ENCODE results near the gene KHNYN.

KHNYN gene

GRCh38 chr14:24422694-24423601 lies 6.8 kb upstream of the KHNYN start:
- no peak for DNase-seq (ENCODE audit: extremely low spot score)
- CTCF ChIA-PET = interaction anchor here (1.2 to 1.8 kb wide), 4 partner anchors 9 to 13 kb away, joined by 4 to 7 read pairs (median 5); no protein-coding TSS in a partner anchor
- POLR2A ChIA-PET = interaction anchor here (1.1 to 1.7 kb wide), 4 partner anchors 9 to 57 kb away, joined by 4 to 5 read pairs (median 5); no protein-coding TSS in a partner anchor
- TF ChIP-seq TARDBP (IDR thresholded peaks at IDR 0.05) (no peak), BHLHE40 (IDR thresholded peaks at IDR 0.05; ENCODE audit: borderline replicate concordance) (no peak), L3MBTL2 (conservative IDR thresholded peaks at IDR 0.05) (no peak), SUZ12 (IDR thresholded peaks at IDR 0.05) (no peak), FOXM1 (IDR thresholded peaks at IDR 0.05; ENCODE audit: borderline replicate concordance) (no peak), HDGF (IDR thresholded peaks at IDR 0.05; ENCODE audit: borderline replicate concordance) (no peak), NFRKB (IDR thresholded peaks at IDR 0.05) (no peak)

- no peak for TF ChIP-seq BHLHE40 (IDR thresholded peaks at IDR 0.05; ENCODE audit: borderline replicate concordance)
- no peak for TF ChIP-seq FOXK2 (IDR thresholded peaks at IDR 0.05)
- TF ChIP-seq NFRKB (IDR thresholded peaks at IDR 0.05) = no peak
- TF ChIP-seq FOXM1 (IDR thresholded peaks at IDR 0.05; ENCODE audit: borderline replicate concordance) = no peak
- no peak for TF ChIP-seq ARNT (IDR thresholded peaks at IDR 0.05)
- no peak for TF ChIP-seq TARDBP (IDR thresholded peaks at IDR 0.05)
- no peak for TF ChIP-seq CTBP1 (IDR thresholded peaks at IDR 0.05; ENCODE audit: borderline replicate concordance)
- no peak for TF ChIP-seq L3MBTL2 (conservative IDR thresholded peaks at IDR 0.05)
- TF ChIP-seq SUZ12 (IDR thresholded peaks at IDR 0.05) = no peak
- no peak for TF ChIP-seq HDGF (IDR thresholded peaks at IDR 0.05; ENCODE audit: borderline replicate concordance)
- TF ChIP-seq LEF1 (IDR thresholded peaks at IDR 0.05; ENCODE audit: borderline replicate concordance) = no peak
- TF ChIP-seq ELF4 (IDR thresholded peaks at IDR 0.05) = no peak
- TF ChIP-seq PKNOX1 (IDR thresholded peaks at IDR 0.05) = no peak
- no peak for TF ChIP-seq FOXA1 (IDR thresholded peaks at IDR 0.05)
- POLR2A ChIA-PET = interaction anchor here (1.2 to 1.7 kb wide), 2 partner anchors 12 to 16 kb away, joined by 4 to 5 read pairs; no protein-coding TSS in a partner anchor
- CTCF ChIA-PET = interaction anchor here (1.5 kb wide), 1 partner anchor 60 kb away, joined by 8 read pairs; no protein-coding TSS in a partner anchor
- no peak for DNase-seq (ENCODE audit: extremely low spot score)
Measured at GRCh38 chr14:24425704-24426103, 4.0 kb upstream of the KHNYN start.

- POLR2A ChIA-PET = no interaction called here
- TF ChIP-seq BHLHE40 (IDR thresholded peaks at IDR 0.05; ENCODE audit: borderline replicate concordance) = no peak
- no peak for TF ChIP-seq TARDBP (IDR thresholded peaks at IDR 0.05)
- no peak for TF ChIP-seq HDGF (IDR thresholded peaks at IDR 0.05; ENCODE audit: borderline replicate concordance)
- TF ChIP-seq FOXM1 (IDR thresholded peaks at IDR 0.05; ENCODE audit: borderline replicate concordance) = no peak
- no peak for TF ChIP-seq FOXK2 (IDR thresholded peaks at IDR 0.05)
- no peak for TF ChIP-seq NFRKB (IDR thresholded peaks at IDR 0.05)
- no peak for TF ChIP-seq LEF1 (IDR thresholded peaks at IDR 0.05; ENCODE audit: borderline replicate concordance)
- no peak for TF ChIP-seq SUZ12 (IDR thresholded peaks at IDR 0.05)
- TF ChIP-seq ELF4 (IDR thresholded peaks at IDR 0.05) = no peak
- TF ChIP-seq ZNF384 (IDR thresholded peaks at IDR 0.05) = no peak
- no peak for TF ChIP-seq PKNOX1 (IDR thresholded peaks at IDR 0.05)
- TF ChIP-seq L3MBTL2 (conservative IDR thresholded peaks at IDR 0.05) = no peak
- TF ChIP-seq FOXA1 (IDR thresholded peaks at IDR 0.05) = no peak
- TF ChIP-seq SP1 (IDR thresholded peaks at IDR 0.05) = no peak
- TF ChIP-seq ARNT (IDR thresholded peaks at IDR 0.05) = no peak
- no peak for TF ChIP-seq CTBP1 (IDR thresholded peaks at IDR 0.05; ENCODE audit: borderline replicate concordance)
- CTCF ChIA-PET = interaction anchor here (1.5 kb wide), 1 partner anchor 61 kb away, joined by 8 read pairs; no protein-coding TSS in a partner anchor
Measured at GRCh38 chr14:24426150-24426911, 3.4 kb upstream of the KHNYN start.

GRCh38 chr14:24426912-24427536 lies 2.7 kb upstream of the KHNYN start:
- TF ChIP-seq SUZ12 (IDR thresholded peaks at IDR 0.05) (no peak), HDGF (IDR thresholded peaks at IDR 0.05; ENCODE audit: borderline replicate concordance) (no peak), FOXA1 (IDR thresholded peaks at IDR 0.05) (no peak)
- CTCF ChIA-PET = interaction anchor here (6.3 kb wide), 1 partner anchor 96 kb away, joined by 145 read pairs; the partner anchor contains the start of gene ADCY4
- no peak for DNase-seq (ENCODE audit: extremely low spot score)
- POLR2A ChIA-PET = no interaction called here

More at GRCh38 chr14:24426150-24426911, 3.4 kb upstream of the KHNYN start:
- no peak for DNase-seq (ENCODE audit: extremely low spot score)

- ChIA-PET POLR2A (interaction anchor here (0.9 to 3.8 kb wide), 3 partner anchors 29 to 76 kb away, joined by 3 to 13 read pairs (median 3); partner anchors contain the start of gene NYNRIN), CTCF (interaction anchor here (6.3 kb wide), 1 partner anchor 97 kb away, joined by 145 read pairs; the partner anchor contains the start of gene ADCY4)
- no peak for DNase-seq (ENCODE audit: extremely low spot score)
- TF ChIP-seq ELF4 (IDR thresholded peaks at IDR 0.05) (no peak), BHLHE40 (IDR thresholded peaks at IDR 0.05; ENCODE audit: borderline replicate concordance) (no peak), LEF1 (IDR thresholded peaks at IDR 0.05; ENCODE audit: borderline replicate concordance) (no peak), NFRKB (IDR thresholded peaks at IDR 0.05) (no peak), HDGF (IDR thresholded peaks at IDR 0.05; ENCODE audit: borderline replicate concordance) (no peak), FOXM1 (IDR thresholded peaks at IDR 0.05; ENCODE audit: borderline replicate concordance) (no peak), SP1 (IDR thresholded peaks at IDR 0.05) (no peak), PKNOX1 (IDR thresholded peaks at IDR 0.05) (no peak), TARDBP (IDR thresholded peaks at IDR 0.05) (no peak), FOXA1 (IDR thresholded peaks at IDR 0.05) (no peak), SUZ12 (IDR thresholded peaks at IDR 0.05) (no peak), ARNT (IDR thresholded peaks at IDR 0.05) (no peak), ZNF384 (IDR thresholded peaks at IDR 0.05) (no peak), CTBP1 (IDR thresholded peaks at IDR 0.05; ENCODE audit: borderline replicate concordance) (no peak), L3MBTL2 (conservative IDR thresholded peaks at IDR 0.05) (no peak), FOXK2 (IDR thresholded peaks at IDR 0.05) (no peak)
Measured at GRCh38 chr14:24427537-24428508, 1.9 kb upstream of the KHNYN start.
